HEK293 (cell line): ENCODE results near the gene PALM.
A peak's percentile ranks its signal among the peaks of the same experiment; 100 is the strongest.

Experiments
- CTCF ChIA-PET: fragments of 350-600 bp; formaldehyde crosslinking; extraction: SDS; loops from one replicate; lab custom pipeline; 2021; ENCODE audit warnings: antibody characterized with exemption; lab: Yijun Ruan, JAX
- POLR2A ChIA-PET: fragments of 300-600 bp; formaldehyde crosslinking; extraction: SDS; loops from one replicate; lab custom pipeline; 2020; ENCODE audit warnings: antibody characterized with exemption, inconsistent platforms; lab: Yijun Ruan, JAX
- H3K27ac ChIP-seq: fragments of 200-500 bp; sonication (Bioruptor generic); 2 replicates; pipeline ENCODE4 v1.5.1; 2014; ENCODE audit warnings: low read depth, low read length, control low read depth, inconsistent platforms; ENCODE audit errors: extremely low read depth
- H3K36me3 ChIP-seq, 2 experiments: fragments of 200-500 bp in 1 of 2; sonication (Bioruptor generic) in 1 of 2; 1 replicate in 1 of 2; 2 replicates in 1 of 2; pipeline ENCODE4 v1.5.1; 2014 to 2017; ENCODE audit warnings: inconsistent platforms in 2 of 2, low read length in 2 of 2; ENCODE audit not compliant: control insufficient read depth in 2 of 2, insufficient read depth in 1 of 2
- H3K4me1 ChIP-seq: fragments of 200-500 bp; sonication (Bioruptor generic); 2 replicates; pipeline ENCODE4 v1.5.1; 2014; ENCODE audit warnings: mild to moderate bottlenecking, low read length, inconsistent platforms; ENCODE audit not compliant: control insufficient read depth, insufficient read depth
- H3K4me3 ChIP-seq: 2 replicates; pipeline ENCODE4 v1.5.1; 2011; ENCODE audit warnings: low read depth, mild to moderate bottlenecking, control low read depth, low read length, moderate library complexity
- H3K9me3 ChIP-seq: fragments of 200-500 bp; sonication (Bioruptor generic); 2 replicates; pipeline ENCODE4 v1.5.1; 2014; ENCODE audit warnings: low read depth, low read length, inconsistent platforms; ENCODE audit not compliant: control insufficient read depth, insufficient read depth
- AEBP2 ChIP-seq: fragments of 450-650 bp; formaldehyde crosslinking; IDR thresholded peaks from 2 replicates; pipeline ENCODE4 v1.5.1; 2016; ENCODE audit warnings: missing biosample characterization, missing genetic modification characterization, borderline replicate concordance
- ATF2 ChIP-seq: fragments of 450-650 bp; formaldehyde crosslinking; IDR thresholded peaks from 2 replicates; pipeline ENCODE4 v1.5.1; 2016; ENCODE audit warnings: missing biosample characterization, missing genetic modification characterization, low read depth
- BCL11A ChIP-seq: fragments of 450-650 bp; formaldehyde crosslinking; IDR thresholded peaks from 2 replicates; pipeline ENCODE4 v1.5.1; 2016; ENCODE audit warnings: low read depth, missing biosample characterization, missing genetic modification characterization
- ELK4 ChIP-seq: IDR thresholded peaks from 2 replicates; pipeline ENCODE4 v1.6.1; 2011; ENCODE audit warnings: mild to moderate bottlenecking, low read depth, low read length, borderline replicate concordance
- GFI1B ChIP-seq: fragments of 450-650 bp; formaldehyde crosslinking; IDR thresholded peaks from 2 replicates; pipeline ENCODE4 v1.5.1; 2016; ENCODE audit warnings: missing biosample characterization, missing genetic modification characterization
- KLF17 ChIP-seq: fragments of 450-650 bp; formaldehyde crosslinking; IDR thresholded peaks from 2 replicates; pipeline ENCODE4 v1.5.1; 2016; ENCODE audit warnings: missing biosample characterization, missing genetic modification characterization
- PRDM10 ChIP-seq: fragments of 450-650 bp; formaldehyde crosslinking; IDR thresholded peaks from 2 replicates; pipeline ENCODE4 v1.5.1; 2016; ENCODE audit warnings: missing biosample characterization, missing genetic modification characterization
- SP2 ChIP-seq: fragments of 450-650 bp; formaldehyde crosslinking; IDR thresholded peaks from 2 replicates; pipeline ENCODE4 v1.5.1; 2016; ENCODE audit warnings: missing biosample characterization, missing genetic modification characterization
- ZBTB8A ChIP-seq: fragments of 450-650 bp; formaldehyde crosslinking; IDR thresholded peaks from 2 replicates; pipeline ENCODE4 v1.5.1; 2016; ENCODE audit warnings: missing biosample characterization, missing genetic modification characterization
- ZNF114 ChIP-seq: fragments of 450-650 bp; formaldehyde crosslinking; IDR thresholded peaks from 2 replicates; pipeline ENCODE4 v1.5.0; 2017; ENCODE audit warnings: missing biosample characterization, missing genetic modification characterization
- ZNF133 ChIP-seq: fragments of 450-650 bp; formaldehyde crosslinking; IDR thresholded peaks from 2 replicates; pipeline ENCODE4 v1.5.1; 2016; ENCODE audit warnings: missing biosample characterization, missing genetic modification characterization
- ZNF26 ChIP-seq: fragments of 450-650 bp; formaldehyde crosslinking; IDR thresholded peaks from 2 replicates; pipeline ENCODE4 v1.5.1; 2016; ENCODE audit warnings: missing biosample characterization, missing genetic modification characterization
- ZNF398 ChIP-seq: fragments of 450-650 bp; formaldehyde crosslinking; IDR thresholded peaks from 2 replicates; pipeline ENCODE4 v1.5.1; 2017; ENCODE audit warnings: missing biosample characterization, missing genetic modification characterization
- ZNF449 ChIP-seq: fragments of 450-650 bp; formaldehyde crosslinking; IDR thresholded peaks from 2 replicates; pipeline ENCODE4 v1.5.1; 2017; ENCODE audit warnings: missing biosample characterization, mild to moderate bottlenecking, missing genetic modification characterization, moderate library complexity
- ZNF560 ChIP-seq: fragments of 450-650 bp; formaldehyde crosslinking; IDR thresholded peaks from 2 replicates; pipeline ENCODE4 v1.5.1; 2017; ENCODE audit warnings: missing biosample characterization, missing genetic modification characterization, borderline replicate concordance
- ZNF596 ChIP-seq: fragments of 450-650 bp; IDR thresholded peaks from 2 replicates; pipeline ENCODE4 v1.5.0; 2018; ENCODE audit warnings: missing biosample characterization, mild to moderate bottlenecking, missing genetic modification characterization, moderate library complexity
- ZNF610 ChIP-seq: fragments of 450-650 bp; formaldehyde crosslinking; IDR thresholded peaks from 2 replicates; pipeline ENCODE4 v1.5.1; 2016; ENCODE audit warnings: missing biosample characterization, missing genetic modification characterization, borderline replicate concordance
- ZNF626 ChIP-seq: fragments of 450-650 bp; sonication (Bioruptor Pico); formaldehyde crosslinking; IDR thresholded peaks from 2 replicates; pipeline ENCODE4 v1.5.1; 2018; ENCODE audit warnings: missing biosample characterization, missing genetic modification characterization, inconsistent platforms
- ZNF677 ChIP-seq: fragments of 450-650 bp; IDR thresholded peaks from 2 replicates; pipeline ENCODE4 v1.5.0; 2018; ENCODE audit warnings: missing biosample characterization, mild to moderate bottlenecking, missing genetic modification characterization, moderate library complexity
- ZNF701 ChIP-seq: fragments of 450-650 bp; formaldehyde crosslinking; IDR thresholded peaks from 2 replicates; pipeline ENCODE4 v1.5.1; 2016; ENCODE audit warnings: missing biosample characterization, missing genetic modification characterization
- ZNF768 ChIP-seq: fragments of 450-650 bp; formaldehyde crosslinking; IDR thresholded peaks from 2 replicates; pipeline ENCODE4 v1.5.1; 2018; ENCODE audit warnings: missing biosample characterization, mild to moderate bottlenecking, missing genetic modification characterization

Gene PALM

GRCh38 chr19:796692-797527 lies 88.2 kb downstream of the PALM start, which contains the start of gene PTBP1:
Gene PTBP1, plus strand, starts transcription at chr19:797452. Its CDS starts 46 bp downstream, at chr19:797498.
- peaks cover 0 to 38% of the 10 kb centered on the region in 2 experiments; a peak in 2 of 3 replicates for H3K36me3 ChIP-seq
- H3K4me1 ChIP-seq: peaks cover 17% of the 10 kb centered on the region
- CTCF ChIA-PET: interaction anchor here (0.6 kb wide), 1 partner anchor 361 kb away, joined by 3 read pairs; no protein-coding TSS in a partner anchor
- peak within 1 kb of the TSS; percentile 97 for H3K27ac ChIP-seq
- H3K4me3 ChIP-seq: peak within 1 kb of the TSS; percentile 87
- no peaks in the 10 kb centered on the region for H3K9me3 ChIP-seq
- POLR2A ChIA-PET: interaction anchor here (0.8 to 1.5 kb wide), 3 partner anchors 9 to 15 kb away, joined by 3 read pairs; no protein-coding TSS in a partner anchor
- no peak for TF ChIP-seq ZNF610 (tag by site-specific recombination)
- TF ChIP-seq ZNF701 (tag by site-specific recombination): no peak
- no peak for TF ChIP-seq ZNF26 (tag by site-specific recombination)
- no peak for TF ChIP-seq ZNF398 (tag by site-specific recombination)
- TF ChIP-seq SP2: peak; percentile 95
- no peak for TF ChIP-seq GFI1B (tag by site-specific recombination)
- TF ChIP-seq ZBTB8A (tag by site-specific recombination): peak; percentile 61
- no peak for TF ChIP-seq ZNF596 (tag by site-specific recombination)
- TF ChIP-seq AEBP2 (tag by site-specific recombination): no peak
- TF ChIP-seq ELK4: no peak
- peak; percentile 70; the same call in 1 of the 2 replicates for TF ChIP-seq KLF17 (tag by site-specific recombination)
- TF ChIP-seq BCL11A (tag by site-specific recombination): no peak
- no peak for TF ChIP-seq ZNF677 (tag by site-specific recombination)
- TF ChIP-seq ZNF626 (tag by site-specific recombination): no peak
- TF ChIP-seq PRDM10: peak; percentile 62; the same call in 1 of the 2 replicates
- TF ChIP-seq ZNF768 (tag by site-specific recombination): no peak
- TF ChIP-seq ZNF560 (tag by site-specific recombination): no peak
- TF ChIP-seq ZNF133: no peak
- no peak for TF ChIP-seq ATF2 (tag by site-specific recombination)
- no peak for TF ChIP-seq ZNF114 (tag by site-specific recombination)
- TF ChIP-seq ZNF449 (tag by site-specific recombination): 0 out of 2 replicates have a peak, but pooled peaks have one; percentile 22
